NCI-H2029 treated with DMSO at 0.1 percent for 48 hours (cell line): ENCODE measurements around the gene NIT1.
"Not testable (repeated sequence)": the region's sequence is repeated elsewhere in the genome, so short reads cannot be mapped to it uniquely, and the experiment has no call there.

Experiments
- DNase-seq: peaks from one replicate; lab custom pipeline; 2025; lab: John Stamatoyannopoulos, UW

Gene NIT1

DNA sequence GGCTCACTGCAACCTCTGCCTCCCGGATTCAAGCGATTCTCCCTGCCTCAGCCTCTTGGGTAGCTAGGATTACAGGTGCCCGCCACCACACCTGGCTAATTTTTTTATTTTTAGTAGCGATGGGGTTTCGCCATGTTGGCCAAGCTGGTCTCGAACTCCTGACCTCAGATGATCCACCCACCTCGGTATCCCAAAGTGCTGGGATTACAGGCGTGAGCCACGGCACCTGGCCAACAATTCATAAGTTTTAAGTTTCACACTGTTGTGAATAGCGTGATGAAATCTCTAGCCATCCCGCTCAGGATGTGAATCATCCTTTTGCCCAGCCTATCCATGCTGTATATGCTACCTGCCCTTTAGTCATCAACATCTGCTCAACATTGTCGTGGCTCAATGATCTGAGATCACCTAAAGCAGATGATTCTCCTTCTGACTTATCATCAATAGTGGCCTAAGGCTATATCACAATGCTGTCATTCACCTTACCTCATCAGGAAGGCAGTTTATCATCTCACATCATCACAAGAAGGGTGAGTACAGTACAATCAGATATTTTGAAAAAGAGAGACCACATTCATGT lies 2.7 kb upstream of the NIT1 start:
- DNase-seq: no peak

DNA sequence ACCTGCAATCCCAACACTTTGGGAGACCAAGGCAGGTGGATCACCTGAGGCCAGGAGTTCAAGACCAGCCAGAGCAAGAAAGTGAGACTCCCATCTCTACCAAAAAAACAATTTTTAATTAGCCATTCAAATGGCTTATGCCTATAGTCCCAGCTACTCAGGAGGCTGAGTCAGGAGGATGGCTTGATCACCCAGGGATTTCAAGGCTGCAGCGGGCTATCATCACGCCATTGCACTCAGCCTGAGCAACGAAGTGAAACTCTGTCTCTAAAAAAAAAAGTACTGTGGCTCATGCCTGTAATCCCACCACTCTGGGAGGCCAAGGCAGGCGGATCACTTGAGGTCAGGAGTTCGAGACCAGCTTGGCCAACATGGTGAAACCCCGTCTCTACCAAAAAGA lies 1.9 kb upstream of the NIT1 start:
- DNase-seq: not testable (repeated sequence)

GRCh38 chr1:161119092-161119903 lies 1.4 kb downstream of the NIT1 start:
- no peak for DNase-seq

GRCh38 chr1:161121042-161121650 lies 3.2 kb downstream of the NIT1 start:
- DNase-seq: no peak

GRCh38 chr1:161121834-161122233 lies 3.9 kb downstream of the NIT1 start:
- DNase-seq: no peak

- no peak for DNase-seq
Observed at GRCh38 chr1:161122967-161123366, 5.1 kb downstream of the NIT1 start.

DNA sequence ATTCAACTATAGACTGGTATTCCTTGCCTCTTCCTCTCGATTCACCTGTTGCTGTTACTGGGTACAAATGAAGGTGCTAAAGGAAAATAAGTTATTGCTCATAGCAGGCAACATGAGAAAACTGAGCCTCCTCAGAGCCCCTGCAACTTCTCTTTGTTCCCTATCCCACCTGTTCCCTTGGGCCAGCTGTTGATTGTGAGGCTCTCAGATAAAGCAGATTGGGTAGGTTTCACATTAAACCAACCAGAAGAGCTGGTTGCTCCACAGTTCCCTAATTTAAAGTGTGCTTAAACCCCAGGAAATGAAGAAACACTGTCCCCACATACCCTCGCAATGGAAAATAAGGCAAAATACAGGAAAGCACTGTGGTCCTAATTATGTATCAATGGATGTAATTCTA lies 9.7 kb downstream of the NIT1 start:
- DNase-seq: no peak

DNA sequence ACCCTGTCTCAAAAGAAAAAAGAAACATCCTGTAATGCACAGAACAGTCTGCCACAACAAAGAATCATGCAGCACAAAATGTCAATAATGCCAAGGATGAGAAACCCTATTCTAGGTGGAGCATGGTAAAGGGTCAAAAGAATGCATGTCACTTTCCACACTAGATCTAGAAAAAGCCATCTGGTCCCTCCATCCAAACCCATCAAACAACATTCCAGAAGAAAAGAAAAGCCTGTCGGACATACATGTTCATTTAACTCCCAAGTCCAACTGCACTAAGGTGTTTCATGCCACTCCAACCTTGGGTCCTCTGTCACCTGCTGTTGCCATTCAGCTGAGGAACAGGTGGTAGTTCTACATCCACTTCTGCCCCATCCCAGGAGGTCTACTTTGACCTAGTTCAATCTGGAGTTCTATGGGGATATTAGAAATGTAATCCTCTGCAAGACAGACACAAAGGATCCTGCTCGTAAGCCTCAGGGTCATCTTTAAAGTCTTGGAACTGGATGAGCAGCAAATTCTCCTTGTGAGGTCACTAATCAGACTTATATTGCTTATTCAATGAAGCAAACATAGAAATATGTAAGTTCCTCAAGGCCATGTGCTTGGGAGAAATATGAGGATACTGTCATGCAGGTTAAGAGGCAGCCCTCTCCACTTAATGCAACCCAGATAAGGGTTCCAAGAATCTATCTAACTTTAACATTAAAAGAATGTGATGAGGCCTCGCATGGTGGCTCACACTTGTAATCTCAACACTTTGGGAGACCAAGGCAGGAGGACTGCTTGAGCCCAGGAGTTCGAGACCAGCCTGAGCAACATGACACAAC lies 10.9 kb downstream of the NIT1 start:
- DNase-seq: no peak

- no peak for DNase-seq
Observed at GRCh38 chr1:161130266-161130665, 12.4 kb downstream of the NIT1 start.

GRCh38 chr1:161131523-161132409 lies 13.9 kb downstream of the NIT1 start:
- no peak for DNase-seq

DNA sequence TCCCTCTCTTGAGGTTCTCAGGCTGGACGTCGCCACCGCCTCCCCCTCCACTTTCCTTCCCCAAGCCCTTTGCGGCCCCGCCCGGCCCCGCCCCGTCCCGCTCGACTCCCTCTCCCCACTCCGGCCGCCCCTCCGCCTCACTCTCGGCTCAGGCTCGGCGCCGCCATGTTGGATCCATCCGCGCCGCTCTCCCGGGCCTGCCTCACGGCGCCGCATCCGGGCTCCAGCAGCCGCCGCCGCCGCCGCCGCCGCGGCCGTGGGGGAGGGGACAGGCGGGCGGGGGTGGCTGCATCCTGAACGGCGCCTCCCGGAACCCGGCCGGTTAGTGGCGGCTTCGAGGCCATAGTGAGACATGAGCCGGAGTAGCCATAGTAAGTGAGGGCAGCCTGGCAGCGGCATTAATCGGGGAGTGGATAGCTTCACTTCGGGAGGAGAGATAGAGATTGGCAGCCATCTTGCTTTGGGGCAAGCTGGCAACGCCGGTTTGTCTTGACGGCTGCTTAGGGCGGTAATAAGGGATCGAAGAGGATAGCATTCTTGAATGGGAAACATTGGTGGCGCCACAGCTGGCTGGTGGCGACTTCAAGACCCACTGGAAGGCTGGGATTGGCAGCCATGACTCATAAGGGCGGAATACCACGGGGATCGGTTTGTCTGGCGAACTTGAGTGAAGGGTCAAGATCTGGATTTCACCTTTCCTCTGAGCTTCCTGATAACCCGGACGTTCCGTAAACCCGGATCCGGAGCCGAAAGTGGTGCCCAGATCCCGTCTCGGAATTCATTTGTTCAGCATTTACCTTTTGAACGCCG lies 14.7 kb downstream of the NIT1 start, which contains the start of gene DEDD:
DEDD (minus strand) TSS at position 258 of the 810 bp plus-strand sequence. CDS start 8,205 bp downstream, outside the sequence.
- peak; percentile 94 for DNase-seq

- no peak for DNase-seq
Observed at GRCh38 chr1:161133220-161133740, 15.4 kb downstream of the NIT1 start.

DNA sequence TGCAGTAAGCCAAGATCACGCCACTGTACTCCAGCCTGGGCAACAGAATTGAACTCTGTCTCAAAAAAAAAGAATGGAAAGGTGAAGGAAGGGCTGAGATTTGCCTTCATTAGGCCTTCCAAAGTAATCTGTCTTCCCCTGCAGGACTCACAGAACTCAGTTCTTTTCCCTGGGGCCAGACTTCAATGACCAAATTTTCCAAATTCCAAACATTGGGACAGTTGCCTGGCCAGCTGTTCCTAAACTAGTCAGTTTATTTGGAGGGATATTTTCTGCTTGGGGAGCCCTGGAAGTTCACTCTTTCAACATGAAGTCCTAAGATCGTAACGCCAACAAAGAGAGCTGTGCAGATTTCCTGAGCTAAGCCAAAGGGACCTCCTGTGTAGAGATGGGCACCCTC lies 20.0 kb downstream of the NIT1 start:
- DNase-seq: no peak

DNA sequence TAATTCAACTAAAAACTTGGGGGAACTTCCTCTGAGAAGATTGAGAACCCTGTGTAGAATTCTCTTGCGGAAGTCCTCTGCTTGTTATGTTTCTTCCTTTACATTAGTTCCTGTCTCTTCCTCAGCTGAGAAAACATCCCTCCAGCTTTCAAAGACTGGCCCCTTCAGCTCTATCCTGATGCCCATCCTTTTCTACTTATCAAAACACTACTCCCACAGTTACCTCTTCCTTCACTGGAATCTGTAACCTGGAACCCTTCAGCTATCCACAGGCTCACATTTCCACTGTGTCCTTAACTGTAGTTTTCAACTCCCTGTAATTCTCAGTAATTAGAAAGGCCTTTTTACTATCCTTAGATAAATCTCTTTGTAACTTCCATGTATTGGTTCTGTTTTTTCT lies 20.5 kb downstream of the NIT1 start:
- no peak for DNase-seq

- DNase-seq: no peak
Observed at GRCh38 chr1:161139766-161140165, 21.9 kb downstream of the NIT1 start.

GRCh38 chr1:161140755-161141400 lies 23.0 kb downstream of the NIT1 start:
- DNase-seq: no peak

- DNase-seq: no peak
Observed at GRCh38 chr1:161145832-161146231, 27.9 kb downstream of the NIT1 start.

- DNase-seq: no peak
Observed at GRCh38 chr1:161153176-161153575, 35.3 kb downstream of the NIT1 start.

- DNase-seq: peak; percentile 89
Observed at GRCh38 chr1:161153682-161154337, 35.9 kb downstream of the NIT1 start, which contains the start of gene UFC1. UFC1 (plus strand) TSS chr1:161153978; CDS start chr1:161153998, 20 bp downstream.
